K562 (cell line): ENCODE data around the gene CTXN1. TPM values are rescaled to one million over a fixed set of nuclear protein-coding genes. Genes with fewer than 3 reads are reported as not detected.
A peak's percentile ranks its signal among the peaks of the same experiment; 100 is the strongest.

Experiments
- ATF3 ChIP-seq, 2 experiments: fragments of 450-650 bp in 1 of 2; sonication (generic) in 1 of 2; formaldehyde crosslinking in 1 of 2; IDR thresholded peaks in 1 of 2; conservative IDR thresholded peaks in 1 of 2; 2 replicates each; pipeline versions ENCODE4 v1.6.1 to v1.8.1; 2016 to 2023; ENCODE audit warnings: mild to moderate bottlenecking in 2 of 2, moderate library complexity in 2 of 2, inconsistent platforms in 1 of 2, missing genetic modification reagents in 1 of 2
- CBX8 ChIP-seq: fragments of 200-600 bp; sonication (generic); IDR thresholded peaks from 2 replicates; pipeline ENCODE4 v1.6.1; 2012; ENCODE audit warnings: borderline replicate concordance, mixed run types, low read depth, mild to moderate bottlenecking, moderate library complexity, mixed read lengths, low read length, control low read depth, inconsistent platforms; ENCODE audit not compliant: poor library complexity, severe bottlenecking; ENCODE audit errors: extremely low read depth
- CTCF ChIP-seq, 3 experiments: IDR thresholded peaks in 2 of 3; conservative IDR thresholded peaks in 1 of 3; 2 replicates each; pipeline ENCODE4 v1.5.1; 2011 to 2012; ENCODE audit warnings: low read length in 3 of 3, mild to moderate bottlenecking in 3 of 3, control low read depth in 2 of 3, improper control_type of control experiment in 1 of 3, inconsistent platforms in 1 of 3, low read depth in 1 of 3, mixed read lengths in 1 of 3, moderate library complexity in 1 of 3; ENCODE audit not compliant: insufficient read depth in 2 of 3
- GABPB1 ChIP-seq: sonication (generic); formaldehyde crosslinking; IDR thresholded peaks from 2 replicates; pipeline ENCODE4 v1.8.0; 2022; ENCODE audit warnings: mild to moderate bottlenecking, missing genetic modification reagents
- GTF3C2 ChIP-seq: IDR thresholded peaks from 3 replicates; pipeline ENCODE4 v1.6.1; 2011; ENCODE audit warnings: borderline replicate concordance, mild to moderate bottlenecking, moderate library complexity; ENCODE audit not compliant: insufficient read length; ENCODE audit errors: extremely low read depth
- JUN ChIP-seq, 2 experiments: sonication (generic) in 1 of 2; formaldehyde crosslinking in 1 of 2; IDR thresholded peaks; 2 replicates each; pipeline versions ENCODE4 v1.6.1 to v1.8.0; 2012 to 2022; ENCODE audit warnings: borderline replicate concordance in 2 of 2, mild to moderate bottlenecking in 2 of 2, improper control_type of control experiment in 1 of 2, low read depth in 1 of 2, low read length in 1 of 2, missing genetic modification reagents in 1 of 2
- KLF10 ChIP-seq: fragments of 250-450 bp; sonication (Bioruptor Pico); IDR thresholded peaks from 2 replicates; pipeline ENCODE4 v1.6.1; 2021; ENCODE audit warnings: matching md5 sums
- MYBL2 ChIP-seq, 2 experiments: fragments of 450-650 bp in 1 of 2; sonication (generic) in 1 of 2; formaldehyde crosslinking in 1 of 2; IDR thresholded peaks; 2 replicates each; pipeline versions ENCODE4 v1.6.1 to v1.8.1; 2017 to 2022; ENCODE audit warnings: borderline replicate concordance in 1 of 2, inconsistent platforms in 1 of 2, low read depth in 1 of 2, mild to moderate bottlenecking in 1 of 2, missing genetic modification reagents in 1 of 2, moderate library complexity in 1 of 2
- NFATC3 ChIP-seq: fragments of 450-650 bp; IDR thresholded peaks from 2 replicates; pipeline ENCODE4 v1.6.1; 2017; ENCODE audit warnings: mild to moderate bottlenecking
- PCBP1 ChIP-seq: fragments of 200-400 bp; formaldehyde crosslinking; IDR thresholded peaks from 2 replicates; pipeline ENCODE4 v1.6.1; 2018; ENCODE audit warnings: mild to moderate bottlenecking, low read depth, low read length; ENCODE audit not compliant: poor library complexity, severe bottlenecking
- RB1 ChIP-seq: fragments of 450-650 bp; IDR thresholded peaks from 2 replicates; pipeline ENCODE4 v1.6.1; 2017; ENCODE audit warnings: low read depth, mild to moderate bottlenecking
- TBP ChIP-seq: optimal IDR thresholded peaks from 2 replicates; pipeline ENCODE3; 2011; ENCODE audit warnings: low read depth, low read length, improper control_type of control experiment
- ZBED1 ChIP-seq: IDR thresholded peaks from 2 replicates; pipeline ENCODE4 v1.6.1; 2014
- ZBTB1 ChIP-seq: sonication (generic); formaldehyde crosslinking; IDR thresholded peaks from 2 replicates; pipeline ENCODE4 v1.8.1; 2023; ENCODE audit warnings: missing genetic modification reagents, low read depth, mild to moderate bottlenecking, borderline replicate concordance
- ZNF76 ChIP-seq: fragments of 250-450 bp; sonication (Bioruptor Pico); IDR thresholded peaks from 2 replicates; pipeline ENCODE4 v1.4.0; 2020; ENCODE audit warnings: mild to moderate bottlenecking, moderate library complexity, borderline replicate concordance
- polyA plus RNA-seq, 8 experiments: library from polyadenylated mRNA; depleted of rRNA in 4 of 8; stranded (reverse) in 5 of 8; unstranded in 3 of 8; fragments of >200 nt; fragmentation: Nextera tagmentation in 2 of 8; fragmentation: Illumina TruSeq in 1 of 8; extraction: Ambion mirVana in 2 of 8; extraction: Trizol in 1 of 8; gene quantifications; 2 replicates each; pipeline versions ENCODE4 v1.2.1 to v1.2.3, GENCODE V29; 2011 to 2014; ENCODE audit warnings: inconsistent platforms in 1 of 8, missing spikeins in 1 of 8
- total RNA-seq, 7 experiments: library from RNA; depleted of rRNA in 6 of 7; stranded (reverse); fragments of >200 nt in 6 of 7; fragmentation: Illumina TruSeq in 2 of 7; extraction: Trizol in 2 of 7; gene quantifications; 2 replicates each; pipeline versions ENCODE4 v1.2.1 to v1.2.3, GENCODE V29; 2011 to 2021; ENCODE audit warnings: low replicate concordance in 1 of 7
- TF ChIP-seq, protein P1 (sequence below): IDR thresholded peaks from 2 replicates; pipeline ENCODE4 v1.6.1; 2011; ENCODE audit warnings: borderline replicate concordance, low read depth, mild to moderate bottlenecking, moderate library complexity, low read length; ENCODE audit not compliant: insufficient read depth, poor library complexity, severe bottlenecking

The CTXN1 gene
- total and polyA plus RNA-seq, 9 of the 15 experiments (the other 6 are each of a cell fraction or from before 2014, with no cell fraction given): 0.15 to 37.4 (median 1.8) TPM; not detected in 2

- TF ChIP-seq ATF3 (IDR thresholded peaks at IDR 0.05) (no peak), ATF3 (CRISPR knock-in tag; conservative IDR thresholded peaks at IDR 0.05) (no peak), NFATC3 (no peak), RB1 (peak; percentile 89; the same call in 1 of the 2 replicates), ZBTB1 (CRISPR knock-in tag) (peak; percentile 76), GTF3C2 (no peak), MYBL2 (IDR thresholded peaks at IDR 0.05; ENCODE audit: low read depth) (no peak), MYBL2 (CRISPR knock-in tag; IDR thresholded peaks at IDR 0.05; ENCODE audit: borderline replicate concordance) (no peak), ZBED1 (no peak), PCBP1 (no peak), CBX8 (no peak), CTCF (IDR thresholded peaks at IDR 0.05 in 2 of 3, conservative IDR thresholded peaks at IDR 0.05 in 1 of 3; ENCODE audit: insufficient read depth in 2 of 3, low read depth in 1 of 3, low read length in 3 of 3) (peak; percentile 90 to 98 (median 93)), GABPB1 (CRISPR knock-in tag) (peak; percentile 81), ZNF76 (CRISPR knock-in tag) (no peak), JUN (IDR thresholded peaks at IDR 0.05; ENCODE audit: borderline replicate concordance, low read depth, low read length) (peak; percentile 26; the same call in 1 of the 2 replicates), JUN (CRISPR knock-in tag; IDR thresholded peaks at IDR 0.05; ENCODE audit: borderline replicate concordance) (0 out of 2 replicates have a peak, but pooled peaks have one; percentile 27), KLF10 (CRISPR knock-in tag) (no peak), TBP (peak; percentile 69)
- TF ChIP-seq, protein P1, sequence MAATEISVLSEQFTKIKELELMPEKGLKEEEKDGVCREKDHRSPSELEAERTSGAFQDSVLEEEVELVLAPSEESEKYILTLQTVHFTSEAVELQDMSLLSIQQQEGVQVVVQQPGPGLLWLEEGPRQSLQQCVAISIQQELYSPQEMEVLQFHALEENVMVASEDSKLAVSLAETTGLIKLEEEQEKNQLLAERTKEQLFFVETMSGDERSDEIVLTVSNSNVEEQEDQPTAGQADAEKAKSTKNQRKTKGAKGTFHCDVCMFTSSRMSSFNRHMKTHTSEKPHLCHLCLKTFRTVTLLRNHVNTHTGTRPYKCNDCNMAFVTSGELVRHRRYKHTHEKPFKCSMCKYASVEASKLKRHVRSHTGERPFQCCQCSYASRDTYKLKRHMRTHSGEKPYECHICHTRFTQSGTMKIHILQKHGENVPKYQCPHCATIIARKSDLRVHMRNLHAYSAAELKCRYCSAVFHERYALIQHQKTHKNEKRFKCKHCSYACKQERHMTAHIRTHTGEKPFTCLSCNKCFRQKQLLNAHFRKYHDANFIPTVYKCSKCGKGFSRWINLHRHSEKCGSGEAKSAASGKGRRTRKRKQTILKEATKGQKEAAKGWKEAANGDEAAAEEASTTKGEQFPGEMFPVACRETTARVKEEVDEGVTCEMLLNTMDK: peak; percentile 94
These were observed 624 bp downstream of the CTXN1 start (continued) for GRCh38 chr19:7925171-7925851.
